NCI-H187 (cell line): ENCODE data around the gene AP4S1.
A peak's percentile ranks its signal among the peaks of the same experiment; 100 is the strongest.
"Not testable (repeated sequence)": the region's sequence is repeated elsewhere in the genome, so short reads cannot be mapped to it uniquely, and the experiment has no call there.

Experiments
- DNase-seq, 2 experiments: peaks; one replicate each; lab custom pipeline; 2025; lab: John Stamatoyannopoulos, UW

The AP4S1 gene

GRCh38 chr14:31025367-31026076 lies at the start of gene AP4S1:
TSS of gene AP4S1 (plus strand) at chr14:31025649. CDS start at chr14:31066197, 40,548 bp downstream.
- peak; percentile 28 for DNase-seq

- no peak for DNase-seq
Observed at GRCh38 chr14:30977752-30978151, 47.7 kb upstream of the AP4S1 start.

- peak in 1 of 2 experiments; percentile 16 for DNase-seq
Observed at GRCh38 chr14:30980106-30980704, 45.2 kb upstream of the AP4S1 start.

GRCh38 chr14:30980980-30981379 lies 44.5 kb upstream of the AP4S1 start:
- no peak for DNase-seq

GRCh38 chr14:30982533-30982932 lies 42.9 kb upstream of the AP4S1 start:
- DNase-seq, result no peak

GRCh38 chr14:30983858-30984257 lies 41.6 kb upstream of the AP4S1 start:
- DNase-seq, result no peak

- DNase-seq, result no peak
Observed at GRCh38 chr14:30985796-30986195, 39.7 kb upstream of the AP4S1 start.

GRCh38 chr14:30988509-30988908 lies 36.9 kb upstream of the AP4S1 start:
- no peak for DNase-seq

GRCh38 chr14:30990770-30991169 lies 34.7 kb upstream of the AP4S1 start:
- no peak for DNase-seq

- no peak for DNase-seq
Observed at GRCh38 chr14:30991408-30991807, 34.0 kb upstream of the AP4S1 start.

GRCh38 chr14:30993071-30993470 lies 32.4 kb upstream of the AP4S1 start:
- no peak for DNase-seq

GRCh38 chr14:30994681-30995620 lies 30.5 kb upstream of the AP4S1 start:
- no peak for DNase-seq

GRCh38 chr14:30995689-30996088 lies 29.8 kb upstream of the AP4S1 start:
- DNase-seq, result no peak

GRCh38 chr14:30996892-30997659 lies 28.4 kb upstream of the AP4S1 start:
- no peak for DNase-seq

GRCh38 chr14:30998100-30998706 lies 27.2 kb upstream of the AP4S1 start:
- no peak for DNase-seq

- no peak for DNase-seq
Observed at GRCh38 chr14:30999038-30999773, 26.2 kb upstream of the AP4S1 start.

- DNase-seq, result no peak
Observed at GRCh38 chr14:31000629-31001338, 24.7 kb upstream of the AP4S1 start.

GRCh38 chr14:31001339-31001658 lies 24.1 kb upstream of the AP4S1 start:
- no peak for DNase-seq

GRCh38 chr14:31003284-31003683 lies 22.2 kb upstream of the AP4S1 start:
- DNase-seq, result no peak

GRCh38 chr14:31004007-31004406 lies 21.4 kb upstream of the AP4S1 start:
- not testable (repeated sequence) for DNase-seq
